Measurements from ENCODE around the gene LIX1L.
A peak's percentile ranks its signal among the peaks of the same experiment; 100 is the strongest.

Gene LIX1L

DNA sequence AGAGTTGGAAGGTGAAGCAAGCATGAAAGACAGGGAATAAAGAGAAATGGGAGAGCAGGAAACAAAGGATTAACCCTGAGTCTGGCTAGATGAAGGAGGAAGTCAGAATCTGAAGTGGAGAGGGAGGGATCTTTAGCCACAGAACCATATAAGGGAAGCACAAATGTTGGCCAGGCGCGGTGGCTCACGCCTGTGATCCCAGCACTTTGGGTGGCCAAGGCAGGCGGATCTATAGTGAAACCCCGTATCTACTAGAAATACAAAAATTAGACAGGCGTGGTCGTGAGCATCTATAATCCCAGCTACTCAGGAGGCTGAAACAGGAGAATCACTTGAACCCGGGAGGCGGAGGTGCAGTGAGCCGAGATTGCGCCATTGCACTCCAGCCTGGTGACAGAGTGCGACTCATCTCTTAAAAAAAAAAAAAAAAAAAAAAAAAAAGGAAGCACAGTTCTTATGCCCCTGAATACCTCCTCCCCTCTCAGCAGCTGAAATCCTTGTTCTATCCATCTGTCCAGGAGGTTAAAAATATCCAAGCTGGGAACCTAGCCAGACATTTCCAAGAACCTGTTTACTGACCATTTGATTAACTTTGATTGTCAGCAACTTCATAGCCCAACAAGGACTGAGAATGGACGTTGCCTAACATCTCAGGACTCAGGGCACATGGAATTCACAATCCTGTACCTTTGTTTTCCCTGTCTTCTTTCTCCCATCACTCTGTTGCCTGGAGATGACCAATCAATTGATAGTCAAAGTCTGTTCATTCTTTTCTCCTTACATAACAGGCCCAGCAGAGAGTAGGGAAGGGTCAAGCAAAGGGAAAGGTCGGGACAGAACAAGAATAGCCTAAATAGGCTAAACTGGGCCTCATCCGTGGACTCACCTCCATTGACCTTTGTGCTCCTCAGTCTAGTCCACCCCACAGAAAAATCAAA lies 28.0 kb upstream of the LIX1L start:
- peak in 3 of 51 donors; percentile 10 to 18 (median 14) for DNase-seq

DNA sequence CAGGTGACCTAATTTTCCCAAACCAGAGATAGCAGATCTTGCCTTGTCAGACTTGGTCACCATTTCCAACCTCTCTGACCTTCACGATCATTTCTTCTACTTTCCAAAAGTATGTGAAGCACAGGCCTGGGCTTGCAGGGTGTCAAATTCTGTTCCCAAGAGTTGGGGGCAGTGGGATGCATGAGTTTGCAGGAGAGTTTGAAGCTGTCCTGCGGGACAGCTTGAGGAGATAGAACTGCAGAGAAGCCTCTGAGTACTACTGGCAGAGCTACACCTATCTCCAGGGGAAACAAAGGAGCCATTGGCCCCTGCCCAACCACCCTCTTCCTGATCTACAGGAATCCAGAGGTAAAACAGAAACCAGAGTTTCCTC lies 27.3 kb upstream of the LIX1L start:
- DNase-seq: no peak

DNA sequence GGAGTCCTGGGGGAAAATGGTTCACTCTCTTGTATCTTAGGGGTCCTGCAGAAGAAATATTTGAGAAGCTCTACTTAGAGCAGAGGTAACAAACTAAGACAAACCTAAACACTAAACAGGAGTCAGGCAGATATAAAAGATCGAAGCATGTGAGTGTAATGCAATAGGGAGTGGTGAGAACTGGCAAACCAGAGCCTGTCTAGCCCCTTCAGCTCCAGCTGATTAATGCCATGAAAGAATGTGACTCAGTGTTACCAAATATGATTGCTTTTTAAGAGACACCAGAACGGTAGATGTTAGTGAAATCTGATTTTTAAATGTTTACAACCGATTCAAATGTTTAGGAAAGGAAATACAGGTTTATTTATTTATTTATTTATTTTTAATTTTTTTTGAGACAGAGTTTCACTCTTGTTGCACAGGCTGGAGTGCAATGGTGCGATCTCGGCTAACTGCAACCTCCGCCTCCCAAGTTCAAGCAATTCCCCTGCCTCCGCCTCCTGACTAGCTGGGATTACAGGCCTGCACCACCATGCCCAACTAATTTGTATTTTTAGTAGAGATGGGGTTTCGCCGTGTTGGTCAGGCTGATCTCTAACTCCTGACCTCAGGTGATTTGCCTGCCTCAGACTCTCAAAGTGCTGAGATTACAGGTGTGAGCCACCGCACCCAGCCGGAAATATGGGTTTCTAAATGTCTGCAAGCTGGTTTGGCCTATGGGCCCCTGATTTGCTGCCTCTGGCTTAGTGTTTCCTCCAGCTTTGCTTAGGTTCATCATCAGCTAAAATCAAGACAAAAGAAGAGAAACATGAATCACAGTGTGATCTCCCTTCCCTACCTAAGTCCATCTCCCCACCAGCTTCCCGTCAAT lies 26.4 kb upstream of the LIX1L start:
- DNase-seq: no peak

DNA sequence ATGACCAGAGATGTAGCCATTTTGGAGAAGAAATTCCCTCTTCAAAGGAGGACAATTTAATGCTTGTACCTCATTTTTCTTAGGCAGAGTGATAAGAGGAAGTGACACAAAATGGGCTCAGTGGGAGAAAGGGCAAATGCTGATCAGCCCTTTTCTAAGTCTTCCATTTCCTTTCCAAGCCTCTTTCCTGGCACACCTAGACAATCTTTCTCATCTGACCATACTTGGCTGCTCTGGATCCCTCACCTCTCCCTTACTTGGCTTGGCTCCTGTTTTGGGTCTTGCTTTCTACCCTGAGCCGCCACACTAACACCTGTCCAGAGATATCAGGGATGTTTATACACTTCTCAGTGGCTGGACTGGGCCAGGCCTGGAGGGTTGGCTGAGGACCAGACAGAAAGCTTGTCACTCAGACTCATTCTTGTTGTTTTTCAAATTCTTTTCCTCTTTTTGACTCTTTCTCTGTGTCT lies 25.4 kb upstream of the LIX1L start:
- DNase-seq: no peak

DNA sequence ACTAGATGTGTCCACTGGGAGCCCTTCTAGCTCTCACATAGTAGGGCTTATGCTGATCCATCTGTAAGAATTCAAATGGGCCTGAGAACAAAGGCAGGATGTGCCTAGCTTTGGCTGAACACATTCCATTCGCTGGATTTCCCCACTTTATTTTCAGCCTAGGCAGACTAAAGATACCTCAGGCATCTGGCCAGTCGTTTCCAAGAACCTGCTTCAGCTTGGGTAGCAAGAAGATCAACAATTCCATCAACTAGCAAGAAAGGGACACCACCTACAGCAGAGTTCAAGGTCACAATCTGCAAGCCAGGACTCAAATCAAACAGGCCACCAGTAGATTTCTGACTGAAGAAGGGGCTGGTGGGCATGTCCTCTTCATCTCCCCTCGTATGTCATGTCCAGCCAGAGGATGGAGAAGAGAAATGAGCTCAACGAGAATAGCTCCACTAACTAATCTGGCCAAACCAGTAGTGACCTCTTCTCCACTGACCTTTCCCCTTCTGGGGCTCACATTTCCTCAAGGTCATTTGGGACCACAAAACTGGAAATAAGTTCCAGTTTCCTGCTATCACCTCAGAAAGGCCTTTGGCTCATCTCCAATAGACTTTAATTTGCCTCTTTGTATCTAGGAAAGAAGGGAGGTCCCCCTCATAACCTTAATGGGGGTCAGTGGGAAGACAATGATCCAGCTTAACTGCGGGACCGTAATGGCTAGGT lies 24.4 kb upstream of the LIX1L start:
- DNase-seq: no peak

DNA sequence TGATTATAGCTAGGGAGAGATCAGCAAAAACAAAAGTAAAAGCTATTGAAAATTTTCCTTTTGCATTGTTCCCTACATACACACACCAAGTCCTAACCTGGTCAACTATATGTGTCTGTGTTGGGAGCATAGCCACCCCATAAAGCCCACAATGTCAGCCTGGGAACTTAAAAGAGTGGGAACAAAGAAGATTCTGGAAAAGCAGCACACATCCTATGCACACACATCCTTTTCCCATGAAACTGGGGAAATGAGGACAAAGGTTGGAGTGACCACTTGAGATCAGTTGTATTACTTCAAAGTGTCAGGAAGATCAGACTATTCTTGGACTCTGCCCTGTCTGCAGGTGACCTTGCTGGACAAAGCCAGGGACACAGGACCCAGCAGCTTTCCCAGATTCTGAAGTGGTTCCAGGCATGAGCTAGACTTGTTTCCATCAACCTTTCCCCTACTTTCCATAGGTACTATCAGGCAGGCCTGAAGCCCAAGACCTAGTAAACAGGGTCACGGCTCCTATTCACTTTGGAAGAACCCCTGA lies 22.7 kb upstream of the LIX1L start:
- DNase-seq: no peak

DNA sequence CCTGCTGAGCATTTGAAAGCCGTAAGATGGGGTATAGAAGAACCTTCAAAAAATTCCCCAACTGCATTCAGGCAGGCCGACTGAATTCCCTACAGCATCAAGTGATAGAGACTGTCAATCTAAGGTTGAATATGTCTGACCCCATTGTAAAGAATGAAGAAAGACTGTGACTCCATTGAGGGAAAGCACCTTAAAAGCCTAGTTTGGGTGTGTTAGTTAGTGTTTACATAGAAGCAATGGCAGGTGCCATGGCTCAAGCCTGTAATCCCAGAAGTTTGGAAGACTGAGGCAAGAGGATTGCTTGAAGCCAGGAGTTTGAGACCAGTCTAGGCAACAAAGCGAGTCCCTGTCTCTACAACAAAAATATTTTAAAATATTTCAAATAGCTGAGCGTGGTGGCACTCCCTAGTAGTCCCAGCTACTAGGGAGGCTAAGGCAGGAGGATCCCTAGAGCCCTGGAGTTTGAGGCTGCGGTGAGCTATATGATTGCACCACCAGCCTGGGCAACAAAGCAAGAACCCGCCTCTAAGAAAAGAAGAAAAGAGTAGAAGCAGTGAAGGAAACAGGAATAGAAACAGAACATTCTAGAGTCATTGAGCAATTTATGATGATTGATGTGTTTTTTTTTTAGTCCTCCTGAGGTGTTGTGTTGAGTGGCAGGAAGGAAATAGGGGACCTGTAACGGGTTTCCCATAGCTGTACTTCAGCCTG lies 22.1 kb upstream of the LIX1L start:
- DNase-seq: no peak

DNA sequence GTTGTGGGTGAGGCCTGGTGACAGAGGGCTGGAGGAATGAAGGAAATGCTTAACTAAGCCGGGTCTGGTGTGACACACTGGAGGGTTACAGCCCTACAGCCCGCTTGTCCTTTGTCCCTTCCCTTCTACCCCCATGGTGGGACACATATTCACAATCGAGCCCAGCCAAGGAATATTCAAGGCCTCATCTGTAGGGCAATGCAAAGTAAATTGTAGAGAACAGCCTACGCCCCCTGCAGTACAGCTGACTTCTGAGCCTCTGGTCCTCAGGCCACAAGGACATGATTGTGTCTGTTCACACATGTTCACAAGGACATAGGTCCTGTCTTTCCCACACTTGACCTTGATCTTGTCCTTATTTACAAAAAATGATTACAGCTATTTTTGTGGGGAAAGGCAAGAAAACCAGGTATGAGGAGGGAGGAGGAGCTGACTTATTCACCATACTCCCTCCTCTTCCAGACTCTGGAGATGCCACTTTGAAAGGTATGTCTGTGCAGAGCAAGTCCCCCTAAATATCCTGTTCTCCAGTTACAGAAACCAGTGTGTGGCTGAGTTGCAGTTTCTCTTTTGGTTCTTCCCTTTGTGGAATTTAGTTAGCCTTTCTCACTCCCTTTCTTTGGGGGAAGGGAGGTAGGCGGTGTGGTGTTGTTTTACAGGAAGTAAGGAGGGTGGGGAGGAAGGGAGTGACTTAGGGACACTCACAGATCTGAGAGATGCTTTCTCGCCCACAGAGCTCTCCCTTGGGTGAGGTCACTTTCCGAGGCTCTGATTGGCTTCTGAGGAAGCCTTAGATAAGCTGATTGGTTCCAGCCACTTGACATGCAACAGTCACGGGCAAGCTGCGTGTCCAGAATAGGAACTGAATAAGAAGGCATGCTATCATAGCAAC lies 21.3 kb upstream of the LIX1L start:
- DNase-seq: peak in 50 of 51 donors; percentile 21 to 94 (median 82)

DNA sequence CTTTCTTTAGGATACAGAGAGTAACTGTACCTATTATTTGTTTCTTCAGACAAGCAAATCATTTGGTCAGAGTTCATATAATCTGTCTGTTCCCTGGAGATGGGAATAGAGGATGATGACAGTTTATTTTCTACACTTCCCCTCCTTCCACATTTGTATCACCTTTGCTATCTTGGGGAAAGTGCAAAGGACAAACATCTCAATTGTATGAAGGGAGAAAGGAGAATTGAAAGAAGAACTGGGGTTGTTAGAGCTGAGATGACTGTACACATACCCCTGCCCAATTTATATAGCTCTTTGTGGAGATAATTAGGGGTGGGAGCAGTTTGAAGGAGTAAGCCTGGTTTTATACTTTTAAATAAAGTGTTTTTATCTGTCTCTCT lies 20.6 kb upstream of the LIX1L start:
- no peak for DNase-seq

DNA sequence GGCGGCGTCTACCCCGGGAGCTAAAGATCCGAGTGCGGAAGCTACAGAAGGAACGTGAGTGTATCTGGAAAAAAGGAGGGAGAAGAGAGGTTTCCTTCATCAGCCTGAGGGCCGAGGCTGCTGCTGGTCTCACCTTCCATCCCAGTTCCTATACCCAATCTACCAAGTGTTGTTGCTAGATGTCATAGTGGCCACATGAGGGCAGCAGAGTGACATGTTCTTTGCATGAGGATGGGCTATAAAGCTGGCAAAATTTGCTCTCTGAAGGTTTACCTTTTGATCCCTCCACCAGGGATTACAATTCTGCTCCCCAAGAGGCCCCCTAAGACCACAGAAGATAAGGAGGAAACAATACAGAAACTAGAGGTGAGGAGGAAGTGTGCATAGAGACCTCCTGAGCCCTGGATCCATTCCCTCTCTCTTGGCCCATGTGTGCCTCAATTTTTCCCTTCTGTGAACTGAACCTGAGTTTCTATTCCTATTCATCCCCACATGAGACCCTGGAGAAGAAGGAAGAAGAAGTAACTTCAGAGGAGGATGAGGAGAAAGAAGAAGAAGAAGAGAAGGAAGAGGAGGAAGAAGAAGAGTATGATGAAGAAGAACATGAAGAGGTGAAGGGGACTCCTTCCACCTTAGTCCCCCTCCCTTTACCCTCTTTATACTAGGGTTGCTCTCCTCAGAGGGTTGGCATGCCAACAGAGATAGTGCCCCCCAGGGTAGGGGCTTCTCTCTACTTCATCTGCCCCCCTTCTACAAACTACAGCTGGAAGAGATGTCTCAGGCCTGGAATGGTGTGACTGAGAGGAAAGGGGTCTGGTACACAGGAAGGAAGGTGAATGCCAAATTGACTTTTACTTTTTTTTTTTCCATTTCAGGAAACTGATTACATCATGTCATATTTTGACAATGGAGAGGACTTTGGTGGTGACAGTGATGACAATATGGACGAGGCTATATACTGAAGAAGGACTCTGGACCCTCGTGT lies 20.0 kb upstream of the LIX1L start:
- DNase-seq: peak in 39 of 51 donors; percentile 4 to 90 (median 52)

DNA sequence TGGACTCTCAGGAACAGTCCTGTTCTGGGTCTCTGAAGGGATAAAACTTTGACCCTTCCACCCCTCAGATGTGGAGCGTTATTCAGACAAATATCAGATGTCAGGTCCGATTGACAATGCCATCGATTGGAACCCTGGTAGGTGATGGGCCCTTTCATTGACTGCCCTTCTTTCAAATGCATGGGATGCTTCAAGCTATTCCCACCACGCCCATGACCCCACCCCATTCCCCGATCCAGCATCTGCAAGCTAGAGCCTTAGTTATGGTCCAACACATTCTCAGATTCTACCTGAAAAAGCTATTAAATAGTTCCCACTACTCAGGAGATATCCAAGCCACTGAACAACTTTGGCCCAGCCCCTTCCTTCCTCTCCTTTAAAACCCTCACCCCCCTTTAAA lies 19.2 kb upstream of the LIX1L start:
- no peak for DNase-seq

DNA sequence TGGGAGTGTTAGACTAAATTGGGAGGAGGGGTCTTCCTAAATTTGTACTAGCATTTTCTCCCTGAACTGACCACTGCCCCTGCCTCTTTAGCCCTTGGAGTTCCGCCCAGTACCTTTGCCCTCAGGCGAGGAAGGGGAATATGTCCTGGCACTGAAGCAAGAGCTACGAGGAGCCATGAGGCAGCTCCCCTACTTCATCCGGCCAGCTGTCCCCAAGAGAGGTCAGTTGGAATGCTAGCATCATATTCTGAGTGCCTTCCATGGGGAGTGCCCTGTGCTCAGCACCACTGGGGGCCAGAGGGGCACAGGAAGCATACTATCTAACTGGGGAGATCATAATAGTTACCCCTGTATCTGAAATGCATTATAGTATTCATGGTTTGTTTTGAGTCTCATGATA lies 17.4 kb upstream of the LIX1L start:
- DNase-seq: no peak

DNA sequence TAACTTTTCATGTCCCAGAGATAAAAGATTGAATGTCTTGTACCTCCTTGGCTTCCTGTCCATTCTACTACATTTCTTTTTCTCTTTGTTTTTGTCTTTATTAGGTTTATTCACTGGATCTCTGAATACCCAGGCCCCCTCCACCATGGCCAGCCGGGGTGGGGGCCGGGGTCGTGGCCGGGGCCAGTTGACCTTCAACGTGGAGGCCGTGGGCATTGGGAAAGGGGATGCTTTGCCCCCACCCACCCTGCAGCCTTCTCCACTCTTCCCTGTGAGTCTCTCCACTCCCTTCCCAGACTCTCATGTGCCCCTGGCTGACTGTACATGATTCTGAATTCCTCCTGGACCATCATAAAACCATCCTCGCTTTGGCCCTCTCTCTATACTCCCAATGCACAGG lies 16.9 kb upstream of the LIX1L start:
- DNase-seq: no peak

DNA sequence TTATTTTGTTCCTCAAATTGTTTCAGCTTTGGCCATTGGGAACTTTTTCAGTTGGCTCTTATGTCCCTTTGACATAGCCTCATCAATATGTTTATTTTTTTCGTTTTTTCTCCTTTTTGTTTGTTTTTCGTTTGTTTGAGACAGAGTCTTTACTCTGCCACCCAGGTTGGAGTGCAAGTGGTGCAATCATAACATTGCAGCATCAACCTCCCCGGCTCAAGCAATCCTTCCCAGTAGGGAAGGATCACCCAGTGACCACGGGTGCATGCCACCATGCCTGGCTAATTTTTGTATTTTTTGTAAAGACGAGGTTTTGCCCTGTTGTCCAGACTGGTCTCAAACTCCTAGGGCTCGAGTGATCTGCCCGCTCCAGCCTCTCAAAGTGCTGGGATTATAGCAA lies 14.8 kb upstream of the LIX1L start:
- no peak for DNase-seq

DNA sequence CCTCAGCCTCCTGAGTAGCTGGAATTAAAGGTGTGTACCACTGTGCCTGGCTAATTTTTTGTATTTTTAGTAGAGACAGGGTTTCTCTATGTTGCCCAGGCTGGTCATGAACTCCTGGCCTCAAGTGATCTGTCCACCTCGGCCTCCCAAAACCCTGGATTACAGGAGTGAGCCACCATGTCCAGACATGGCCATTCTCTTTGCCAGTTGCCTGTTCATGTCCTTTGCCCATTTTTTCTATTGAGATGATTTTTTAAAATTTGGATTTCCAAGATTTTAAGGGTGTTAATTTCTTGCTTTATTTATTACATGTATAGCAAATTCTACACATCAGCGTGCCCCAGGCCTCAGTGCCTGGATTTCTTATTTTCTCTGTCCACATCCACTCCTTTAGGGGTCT lies 9.5 kb upstream of the LIX1L start:
- DNase-seq: no peak

DNA sequence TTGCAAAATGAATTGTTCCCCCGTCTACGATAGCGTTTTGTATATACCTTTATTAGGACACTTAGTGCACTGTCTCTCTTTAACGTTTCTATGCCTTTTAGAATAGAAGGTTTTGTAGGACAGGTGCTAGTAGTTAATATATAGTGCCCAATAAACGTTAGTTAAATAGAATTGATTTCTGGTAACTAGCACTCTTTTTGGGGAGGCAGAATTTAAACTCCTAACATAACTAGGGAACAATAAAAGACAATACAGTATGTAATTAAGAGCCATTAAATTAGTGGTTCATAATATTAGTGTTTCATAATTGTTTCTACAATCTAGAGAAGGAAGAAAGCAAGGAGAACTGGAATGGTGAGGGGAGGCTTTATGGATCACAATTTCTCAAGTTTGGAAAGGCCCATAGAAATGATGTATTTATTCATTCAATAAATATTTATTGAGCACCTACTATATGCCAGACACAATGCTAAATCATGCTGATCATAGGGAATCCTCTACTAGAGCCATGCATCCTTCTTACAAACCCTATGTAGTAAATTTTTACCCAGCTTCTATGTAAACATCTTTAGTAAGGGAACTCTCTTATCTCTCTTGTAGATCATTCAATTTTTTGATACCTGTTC lies 7.4 kb upstream of the LIX1L start:
- no peak for DNase-seq

DNA sequence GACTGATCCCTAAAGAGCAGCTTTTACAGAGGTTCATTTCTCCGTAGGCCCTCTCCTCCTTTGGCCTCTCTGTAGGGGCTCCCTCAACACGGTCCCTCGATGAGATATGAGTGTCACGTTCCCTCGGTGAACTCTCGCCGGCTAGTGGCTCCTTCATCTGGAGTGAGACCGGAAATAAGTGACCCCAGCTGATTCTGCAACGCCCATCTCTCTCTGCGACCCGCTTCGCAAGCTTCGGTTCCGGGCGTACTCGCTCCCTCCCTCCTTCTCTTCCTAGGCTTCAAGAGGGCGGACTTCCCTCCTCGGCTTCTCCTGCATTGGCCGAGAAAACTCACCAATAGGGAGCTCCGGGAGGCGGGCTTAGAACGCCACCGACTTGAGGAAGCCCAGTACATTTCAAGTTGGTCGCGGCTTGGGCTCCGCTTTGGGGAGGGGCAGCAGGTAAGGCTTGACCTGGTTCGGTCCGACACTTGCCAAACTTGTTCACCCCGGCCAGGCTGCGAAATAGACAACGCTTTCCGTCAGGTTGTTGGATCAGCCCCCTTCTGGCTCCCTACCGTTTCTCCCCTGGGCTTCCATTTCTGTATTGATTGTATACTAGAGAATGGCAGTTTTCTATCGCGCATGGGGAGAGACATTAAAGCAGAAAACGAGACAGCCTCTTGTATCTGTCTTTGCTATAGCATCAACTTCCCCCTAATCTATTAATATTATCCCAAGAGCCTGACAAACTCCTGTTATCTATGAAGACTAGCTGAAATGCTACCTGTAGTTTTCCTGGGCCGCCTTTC lies 6.7 kb upstream of the LIX1L start, which contains the start of the genes ANKRD34A and POLR3GL:
Gene ANKRD34A (minus strand): TSS at position 248 of the 791 bp plus-strand sequence. CDS start 2,816 bp downstream, outside the sequence.
Gene POLR3GL (plus strand): TSS at position 363 of the 791 bp plus-strand sequence. CDS start 10,176 bp downstream, outside the sequence.
- DNase-seq: peak; percentile 36 to 98 (median 90)
